GM18951 (cell line): Measurements from ENCODE around the gene DHX15.

ENCODE experiments used
- POLR2A ChIP-seq: IDR thresholded peaks from 4 replicates; pipeline ENCODE4 v1.6.1; 2011; ENCODE audit warnings: mild to moderate bottlenecking; ENCODE audit not compliant: insufficient read length, insufficient read depth; ENCODE audit errors: extremely low read depth
- in situ Hi-C: fragments of 300-500 bp; cut with MboI; formaldehyde crosslinking; loops from one replicate; pipeline ENCODE4 v1.12.0; 2022; ENCODE audit warnings: low sequenced_read_pairs, mixed read lengths, inconsistent platforms; ENCODE audit not compliant: unreplicated experiment

The DHX15 gene

GRCh38 chr4:24550441-24551175 lies 33.7 kb downstream of the DHX15 start:
- no peak for TF ChIP-seq POLR2A
- in situ Hi-C loops = no loop called here

GRCh38 chr4:24547979-24548378 lies 36.4 kb downstream of the DHX15 start:
- in situ Hi-C loops = no loop called here
- no peak for TF ChIP-seq POLR2A

- in situ Hi-C loops = no loop called here
- no peak for TF ChIP-seq POLR2A
Measured at GRCh38 chr4:24544208-24544988, 40.0 kb downstream of the DHX15 start.

GRCh38 chr4:24537025-24537424 lies 47.3 kb downstream of the DHX15 start:
- in situ Hi-C loops = no loop called here
- no peak for TF ChIP-seq POLR2A

GRCh38 chr4:24535399-24535798 lies 49.0 kb downstream of the DHX15 start:
- in situ Hi-C loops = no loop called here
- TF ChIP-seq POLR2A = no peak

GRCh38 chr4:24533364-24533763 lies 51.0 kb downstream of the DHX15 start:
- no peak for TF ChIP-seq POLR2A
- in situ Hi-C loops = no loop called here

GRCh38 chr4:24529555-24529954 lies 54.8 kb downstream of the DHX15 start:
- TF ChIP-seq POLR2A = no peak
- in situ Hi-C loops = no loop called here

GRCh38 chr4:24527371-24527770 lies 57.0 kb downstream of the DHX15 start:
- in situ Hi-C loops = no loop called here
- no peak for TF ChIP-seq POLR2A

- in situ Hi-C loops = no loop called here
- TF ChIP-seq POLR2A = no peak
Measured at GRCh38 chr4:24521544-24521943, 62.8 kb downstream of the DHX15 start.

- in situ Hi-C loops = no loop called here
- no peak for TF ChIP-seq POLR2A
Measured at GRCh38 chr4:24519649-24520048, 64.7 kb downstream of the DHX15 start.

- in situ Hi-C loops = no loop called here
- TF ChIP-seq POLR2A = no peak
Measured at GRCh38 chr4:24517676-24518075, 66.7 kb downstream of the DHX15 start.

GRCh38 chr4:24516926-24517325 lies 67.4 kb downstream of the DHX15 start:
- no peak for TF ChIP-seq POLR2A
- in situ Hi-C loops = no loop called here

- TF ChIP-seq POLR2A = no peak
Measured at GRCh38 chr4:24515698-24516097, 68.7 kb downstream of the DHX15 start.

GRCh38 chr4:24514808-24515207 lies 69.5 kb downstream of the DHX15 start:
- no peak for TF ChIP-seq POLR2A
- in situ Hi-C loops = no loop called here

More at GRCh38 chr4:24515698-24516097, 68.7 kb downstream of the DHX15 start:
- in situ Hi-C loops = no loop called here
